PC-9 (cell line): Measurements from ENCODE around the gene JMJD6.

Experiments used
- CTCF ChIP-seq: fragments of 200-600 bp; sonication (generic); conservative IDR thresholded peaks from 2 replicates; pipeline ENCODE4 v1.6.1; 2017; ENCODE audit warnings: mixed run types, antibody characterized with exemption, mild to moderate bottlenecking, moderate library complexity
- EZH2 ChIP-seq: fragments of 200-600 bp; sonication (generic); IDR thresholded peaks from 2 replicates; pipeline ENCODE4 v1.8.0; 2017; ENCODE audit warnings: antibody characterized with exemption, low read depth

DNA sequence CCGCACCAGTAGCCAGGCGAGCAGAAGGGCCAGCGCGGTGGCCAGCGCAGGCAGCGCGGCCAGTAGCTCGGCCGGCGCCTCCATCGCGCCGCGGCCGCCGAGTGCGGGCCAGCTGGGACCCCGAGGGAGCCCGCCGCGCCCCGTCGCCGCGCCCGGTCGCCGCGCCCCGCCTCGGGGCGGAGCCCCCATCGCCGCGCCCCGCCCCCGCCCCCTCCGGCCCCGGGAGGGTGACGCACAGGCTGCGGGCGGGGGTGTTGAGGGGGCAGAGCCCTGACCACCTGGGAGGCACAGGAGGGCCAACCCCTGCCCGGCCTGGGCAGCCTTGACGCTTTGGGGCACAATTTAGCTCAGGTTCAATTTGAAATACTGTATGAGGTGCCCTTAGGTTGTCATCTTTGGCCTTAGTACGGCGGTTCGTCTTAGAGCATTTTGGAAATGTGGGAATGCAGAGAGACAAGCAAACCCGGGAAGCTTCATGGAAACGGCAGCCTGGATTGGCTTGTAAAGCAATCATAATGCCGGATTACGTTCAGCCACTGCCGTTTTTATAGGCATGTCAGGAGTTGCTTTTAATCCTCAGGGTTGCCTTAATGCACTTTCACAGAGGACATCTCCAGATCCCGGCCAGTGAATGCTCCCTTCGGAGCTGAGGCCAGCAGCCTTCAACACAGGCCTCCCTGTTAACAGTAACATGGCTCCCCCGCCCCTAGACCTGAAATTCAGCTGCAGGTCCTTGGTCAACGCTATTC lies 15.4 kb downstream of the JMJD6 start, which contains the start of gene MXRA7:
- TF ChIP-seq CTCF, result no peak
- TF ChIP-seq EZH2, result no peak
